Right lobe of liver (tissue), 6 donors: ENCODE measurements around the gene SLC39A7. TPM values are rescaled to one million over a fixed set of nuclear protein-coding genes. Genes with fewer than 3 reads are reported as not detected.
A peak's percentile ranks its signal among the peaks of the same experiment; 100 is the strongest.

Experiments
- ATAC-seq, 4 donors: fragments of 200-7000 bp; cut with Tn5 transposase; one replicate each; pipeline ENCODE4 v1.9.1; 2020; ENCODE audit warnings: mild to moderate bottlenecking in 4 of 4, moderate library complexity in 4 of 4
- DNase-seq, 3 donors: peaks; one replicate each; pipeline ENCODE4 v3.0.0-alpha.2; 2020
- H3K27ac ChIP-seq, 3 donors: fragments of 200-600 bp; one replicate each; pipeline ENCODE4 v1.8.0; 2022
- H3K27me3 ChIP-seq, 2 donors: fragments of 200-600 bp; one replicate each; pipeline ENCODE4 v1.8.0; 2022
- H3K36me3 ChIP-seq, 4 donors: fragments of 200-600 bp; sonication (generic) in 1 of 4; one replicate each; pipeline versions ENCODE4 v1.5.1 to v1.8.0; 2017 to 2022; ENCODE audit warnings: control low read depth in 1 of 4
- H3K4me1 ChIP-seq, 4 donors: fragments of 200-600 bp; sonication (generic) in 1 of 4; one replicate each; pipeline versions ENCODE4 v1.5.1 to v1.8.0; 2017 to 2022; ENCODE audit warnings: control low read depth in 1 of 4
- H3K4me3 ChIP-seq, 3 donors: fragments of 200-600 bp; one replicate each; pipeline ENCODE4 v1.8.0; 2022
- H3K9me3 ChIP-seq, 4 donors: fragments of 200-600 bp; sonication (generic) in 1 of 4; one replicate each; pipeline versions ENCODE4 v1.5.1 to v1.8.0; 2017 to 2022; ENCODE audit warnings: control low read depth in 1 of 4
- CTCF ChIP-seq, 4 donors: fragments of 200-600 bp in 3 of 4; fragments of 450-650 bp in 1 of 4; IDR thresholded peaks; one replicate each; pipeline versions ENCODE4 v1.5.1 to v1.8.0; 2016 to 2022; ENCODE audit warnings: antibody characterized with exemption in 4 of 4, mild to moderate bottlenecking in 2 of 4
- POLR2A ChIP-seq: fragments of 450-650 bp; IDR thresholded peaks from one replicate; pipeline ENCODE4 v1.6.1; 2017; ENCODE audit warnings: antibody characterized with exemption, mild to moderate bottlenecking
- WGBS: methylation state at CpG from one replicate; pipeline ENCODE4 v1.1.6; 2018; ENCODE audit warnings: low coverage, low lambda C conversion rate; ENCODE audit not compliant: insufficient coverage; ENCODE audit errors: missing lambda C conversion rate; 5-methylcytosine and 5-hydroxymethylcytosine counted together
- intact Hi-C, 2 donors: fragments of 100-400 bp; cut with DNase I; formaldehyde crosslinking; loops; one replicate each; pipeline versions ENCODE4 v1.11.2 to v1.14.1; 2022
- total RNA-seq, 6 experiments: library from RNA; depleted of rRNA in 2 of 6; stranded (reverse); fragments of >200 nt in 2 of 6; fragmentation: NEBNext Ultra II Directional in 3 of 6; extraction: Animal tissue kit (Norgen Biotek cat#: 25700) in 3 of 6; gene quantifications; one replicate each; pipeline versions ENCODE4 v1.1.0 to v1.2.4, GENCODE V29; 2016 to 2023
- donor health status: DM: no; HTN: yes; CAD: no.
- donor health status: DM: no; HTN: no; CAD: no.
- donor health status: DM: no; HTN: no; CAD: no.
- donor health status: DM: no; HTN: yes; CAD: no.
- donor health status: DM: no; HTN: yes; CAD: no.

The SLC39A7 gene
- total RNA-seq, 6 experiments from 2014 or later: 33.5 to 61.4 (median 50.1) TPM

GRCh38 chr6:33248932-33249731 is 48.5 kb downstream of the SLC39A7 start:
- H3K4me1 ChIP-seq: peaks cover 0 to 17% (median 7%) of the 10 kb centered on the region in 4 donors
- WGBS: 2% methylated on average over 12 of the region's 58 CpGs
- no peaks in the 10 kb centered on the region for H3K27me3 ChIP-seq
- peaks cover 0 to 5% (median 0%) of the 10 kb centered on the region in 4 donors for H3K36me3 ChIP-seq
- intact Hi-C loops: loop anchor here (5.0 to 10.0 kb wide), 2 partner anchors 82 to 84 kb away; no protein-coding TSS in a partner anchor
- H3K4me3 ChIP-seq: peak overlapping the region; percentile 52 to 58 (median 55)
- H3K9me3 ChIP-seq: no peaks in the 10 kb centered on the region
- TF ChIP-seq CTCF (IDR thresholded peaks at IDR 0.05) (peak in 3 of 4 donors; percentile 30 to 41 (median 35)), POLR2A (peak; percentile 85)
- ATAC-seq: peak; percentile 91 to 95 (median 94)
- peak; percentile 97 to 99 (median 98) for DNase-seq
- H3K27ac ChIP-seq: peak overlapping the region; percentile 75 to 86 (median 85)

GRCh38 chr6:33249732-33250630 is 49.3 kb downstream of the SLC39A7 start:
- Histone ChIP-seq H3K27ac (peak overlapping the region; percentile 75 to 85 (median 85)), H3K9me3 (no peaks in the 10 kb centered on the region), H3K4me3 (peak overlapping the region; percentile 52 to 58 (median 55)), H3K27me3 (no peaks in the 10 kb centered on the region), H3K4me1 (peaks cover 0 to 17% (median 7%) of the 10 kb centered on the region in 4 donors), H3K36me3 (peaks cover 0 to 5% (median 0%) of the 10 kb centered on the region in 4 donors)
- DNase-seq (peak in 1 of 3 donors; percentile 49), ATAC-seq (no peak)
- TF ChIP-seq CTCF (IDR thresholded peaks at IDR 0.05): no peak
- TF ChIP-seq POLR2A: no peak
- 24% methylated on average over 10 of the region's 15 CpGs for WGBS
- intact Hi-C loops: loop anchor here (5.0 to 10.0 kb wide), 2 partner anchors 83 to 85 kb away; no protein-coding TSS in a partner anchor

GRCh38 chr6:33250731-33251130 is 50.1 kb downstream of the SLC39A7 start:
- intact Hi-C loops: no loop called here
- ATAC-seq: no peak
- no peak for DNase-seq
- Histone ChIP-seq H3K27me3 (no peaks in the 10 kb centered on the region), H3K36me3 (peaks cover 0 to 5% (median 0%) of the 10 kb centered on the region in 4 donors), H3K9me3 (no peaks in the 10 kb centered on the region), H3K4me1 (peaks cover 0 to 17% (median 7%) of the 10 kb centered on the region in 4 donors), H3K4me3 (no peak overlapping the region), H3K27ac (no peak overlapping the region)
- 93% methylated on average over 8 of the region's 13 CpGs for WGBS
- TF ChIP-seq CTCF (IDR thresholded peaks at IDR 0.05) (no peak), POLR2A (no peak)

- H3K27ac ChIP-seq: no peak overlapping the region
- no peak overlapping the region for H3K4me3 ChIP-seq
- DNase-seq (no peak), ATAC-seq (no peak)
- 90% methylated on average over 3 of the region's 6 CpGs for WGBS
- peaks cover 0 to 5% (median 0%) of the 10 kb centered on the region in 4 donors for H3K36me3 ChIP-seq
- TF ChIP-seq CTCF (IDR thresholded peaks at IDR 0.05) (no peak), POLR2A (no peak)
- H3K4me1 ChIP-seq: peaks cover 0 to 17% (median 7%) of the 10 kb centered on the region in 4 donors
- intact Hi-C loops: no loop called here
- no peaks in the 10 kb centered on the region for H3K27me3 ChIP-seq
- H3K9me3 ChIP-seq: no peaks in the 10 kb centered on the region
These were observed 50.8 kb downstream of the SLC39A7 start for GRCh38 chr6:33251395-33252012.
